Measurements from ENCODE around the gene DUOX2. TPM values are rescaled to one million over a fixed set of nuclear protein-coding genes. Genes with fewer than 3 reads are reported as not detected.

The DUOX2 gene
- total and polyA plus RNA-seq, 2 experiments from 2014 or later, result not detected

GRCh38 chr15:45084163-45084562, 29.8 kb downstream of the DUOX2 start (continued):
- no peak for TF ChIP-seq STAT1 (IDR thresholded peaks at IDR 0.05; ENCODE audit: unreplicated experiment)
- no peak for TF ChIP-seq EZH2phosphoT487 (IDR thresholded peaks at IDR 0.05; ENCODE audit: unreplicated experiment)
- no peak for TF ChIP-seq NANOG (IDR thresholded peaks at IDR 0.05; ENCODE audit: borderline replicate concordance)
- TF ChIP-seq CREB1 (CRISPR knock-in tag; IDR thresholded peaks at IDR 0.05; ENCODE audit: low read depth), result no peak
- no peak for TF ChIP-seq EZH2 (IDR thresholded peaks at IDR 0.05; ENCODE audit: low read depth, unreplicated experiment)

DNA sequence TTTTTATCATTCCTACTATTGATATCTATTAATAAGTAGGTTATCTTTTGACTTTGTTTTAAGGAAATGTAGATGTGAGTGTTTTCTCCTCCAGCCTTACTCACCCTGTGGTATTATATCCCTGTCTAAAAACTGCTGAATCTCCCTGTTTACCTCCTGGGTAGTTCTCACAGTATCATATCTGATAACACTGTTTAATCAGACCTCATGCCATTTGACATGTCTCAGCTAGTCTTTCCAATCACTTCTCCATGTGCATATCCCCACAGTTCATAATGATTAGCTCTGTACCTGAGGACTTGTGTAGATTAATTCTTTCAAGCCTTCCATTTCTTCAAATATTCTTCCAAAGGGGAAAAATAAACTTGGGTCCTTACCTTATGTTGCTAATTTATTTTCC, 30.7 kb downstream of the DUOX2 start:
- no peak overlapping the region for H3K27ac Mint-ChIP-seq
- H3K4me3 ChIP-seq, result no peak overlapping the region
- no peaks in the 10 kb centered on the region for H3K79me2 ChIP-seq (replicated peaks; ENCODE audit: insufficient read depth)
- peaks cover 1% of the 10 kb centered on the region for H3K27me3 Mint-ChIP-seq (ENCODE audit: insufficient read depth, low read depth, poor library complexity)
- H3K27ac ChIP-seq (ENCODE audit: low read depth), result no peak overlapping the region
- no peaks in the 10 kb centered on the region for H3K4me1 Mint-ChIP-seq
- H3K36me3 Mint-ChIP-seq (ENCODE audit: low read depth), result no peaks in the 10 kb centered on the region
- H3K9me3 Mint-ChIP-seq, result no peaks in the 10 kb centered on the region
- H3K27me3 ChIP-seq (ENCODE audit: insufficient read depth), result no peaks in the 10 kb centered on the region
- H3K4me2 ChIP-seq, result no peak overlapping the region
- DNase-seq (ENCODE audit: low spot score) (no peak), ATAC-seq (no peak)
- TF ChIP-seq POLR2AphosphoS5 (IDR thresholded peaks at IDR 0.05; ENCODE audit: low read depth) (no peak), JUNB (IDR thresholded peaks at IDR 0.05; ENCODE audit: unreplicated experiment) (no peak), STAT1 (IDR thresholded peaks at IDR 0.05; ENCODE audit: unreplicated experiment) (no peak), ZNF114 (CRISPR knock-in tag; IDR thresholded peaks at IDR 0.05) (no peak), ZNF462 (CRISPR knock-in tag; IDR thresholded peaks at IDR 0.05) (no peak), EZH2phosphoT487 (IDR thresholded peaks at IDR 0.05; ENCODE audit: unreplicated experiment) (no peak), CTCF (conservative IDR thresholded peaks at IDR 0.05; ENCODE audit: low read depth in 2 of 2) (no peak), NANOG (IDR thresholded peaks at IDR 0.05; ENCODE audit: borderline replicate concordance) (no peak), EZH2 (IDR thresholded peaks at IDR 0.05; ENCODE audit: low read depth, unreplicated experiment) (no peak), CREB1 (CRISPR knock-in tag; IDR thresholded peaks at IDR 0.05; ENCODE audit: low read depth) (no peak), ZNF331 (CRISPR knock-in tag; IDR thresholded peaks at IDR 0.05; ENCODE audit: low read depth) (no peak)
- TF ChIP-seq, protein P1, sequence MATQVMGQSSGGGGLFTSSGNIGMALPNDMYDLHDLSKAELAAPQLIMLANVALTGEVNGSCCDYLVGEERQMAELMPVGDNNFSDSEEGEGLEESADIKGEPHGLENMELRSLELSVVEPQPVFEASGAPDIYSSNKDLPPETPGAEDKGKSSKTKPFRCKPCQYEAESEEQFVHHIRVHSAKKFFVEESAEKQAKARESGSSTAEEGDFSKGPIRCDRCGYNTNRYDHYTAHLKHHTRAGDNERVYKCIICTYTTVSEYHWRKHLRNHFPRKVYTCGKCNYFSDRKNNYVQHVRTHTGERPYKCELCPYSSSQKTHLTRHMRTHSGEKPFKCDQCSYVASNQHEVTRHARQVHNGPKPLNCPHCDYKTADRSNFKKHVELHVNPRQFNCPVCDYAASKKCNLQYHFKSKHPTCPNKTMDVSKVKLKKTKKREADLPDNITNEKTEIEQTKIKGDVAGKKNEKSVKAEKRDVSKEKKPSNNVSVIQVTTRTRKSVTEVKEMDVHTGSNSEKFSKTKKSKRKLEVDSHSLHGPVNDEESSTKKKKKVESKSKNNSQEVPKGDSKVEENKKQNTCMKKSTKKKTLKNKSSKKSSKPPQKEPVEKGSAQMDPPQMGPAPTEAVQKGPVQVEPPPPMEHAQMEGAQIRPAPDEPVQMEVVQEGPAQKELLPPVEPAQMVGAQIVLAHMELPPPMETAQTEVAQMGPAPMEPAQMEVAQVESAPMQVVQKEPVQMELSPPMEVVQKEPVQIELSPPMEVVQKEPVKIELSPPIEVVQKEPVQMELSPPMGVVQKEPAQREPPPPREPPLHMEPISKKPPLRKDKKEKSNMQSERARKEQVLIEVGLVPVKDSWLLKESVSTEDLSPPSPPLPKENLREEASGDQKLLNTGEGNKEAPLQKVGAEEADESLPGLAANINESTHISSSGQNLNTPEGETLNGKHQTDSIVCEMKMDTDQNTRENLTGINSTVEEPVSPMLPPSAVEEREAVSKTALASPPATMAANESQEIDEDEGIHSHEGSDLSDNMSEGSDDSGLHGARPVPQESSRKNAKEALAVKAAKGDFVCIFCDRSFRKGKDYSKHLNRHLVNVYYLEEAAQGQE (IDR thresholded peaks at IDR 0.05; ENCODE audit: unreplicated experiment), result no peak
- TF ChIP-seq, protein P2, sequence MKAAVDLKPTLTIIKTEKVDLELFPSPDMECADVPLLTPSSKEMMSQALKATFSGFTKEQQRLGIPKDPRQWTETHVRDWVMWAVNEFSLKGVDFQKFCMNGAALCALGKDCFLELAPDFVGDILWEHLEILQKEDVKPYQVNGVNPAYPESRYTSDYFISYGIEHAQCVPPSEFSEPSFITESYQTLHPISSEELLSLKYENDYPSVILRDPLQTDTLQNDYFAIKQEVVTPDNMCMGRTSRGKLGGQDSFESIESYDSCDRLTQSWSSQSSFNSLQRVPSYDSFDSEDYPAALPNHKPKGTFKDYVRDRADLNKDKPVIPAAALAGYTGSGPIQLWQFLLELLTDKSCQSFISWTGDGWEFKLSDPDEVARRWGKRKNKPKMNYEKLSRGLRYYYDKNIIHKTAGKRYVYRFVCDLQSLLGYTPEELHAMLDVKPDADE (IDR thresholded peaks at IDR 0.05), result no peak
- H3K4me1 ChIP-seq (ENCODE audit: insufficient read depth), result no peaks in the 10 kb centered on the region
- H4K20me1 ChIP-seq (replicated peaks; ENCODE audit: insufficient read depth), result no peaks in the 10 kb centered on the region
- no peak overlapping the region for H3K4me3 Mint-ChIP-seq
- H2AFZ ChIP-seq, result peak overlapping the region; percentile 69
- H3K36me3 ChIP-seq (ENCODE audit: insufficient read depth), result no peaks in the 10 kb centered on the region
- no peaks in the 10 kb centered on the region for H3F3A ChIP-seq (replicated peaks; ENCODE audit: low read depth)
- no peaks in the 10 kb centered on the region for H3K9me2 ChIP-seq (ENCODE audit: insufficient read depth)
